MCF 10A (cell line): Measurements from ENCODE around the gene DACH1. TPM values are rescaled to one million over a fixed set of nuclear protein-coding genes. Genes with fewer than 3 reads are reported as not detected.

Experiments
- BruUV-seq: library from RNA; stranded (reverse); fragments of 400-500 nt; replicated peaks from 2 replicates; lab custom pipeline; 2021; lab: Mats Ljungman, UMichigan
- CTCF ChIA-PET: fragments of 300-600 bp; sonication (Branson Sonifier 250); formaldehyde crosslinking; extraction: SDS; loops from one replicate; lab custom pipeline; 2021; ENCODE audit warnings: antibody characterized with exemption, inconsistent platforms; lab: Yijun Ruan, JAX
- POLR2A ChIA-PET: fragments of 300-600, 350-650 bp; sonication (Branson Sonifier 250); formaldehyde crosslinking; extraction: SDS; loops from one replicate; lab custom pipeline; 2020; ENCODE audit warnings: antibody characterized with exemption, inconsistent platforms; lab: Yijun Ruan, JAX
- DNase-seq: peaks from one replicate; pipeline ENCODE4 v3.0.0-alpha.2; 2018; ENCODE audit not compliant: unreplicated experiment
- H3K27ac Mint-ChIP-seq: one replicate; pipeline ENCODE4 v1.8.0; 2022; ENCODE audit warnings: mild to moderate bottlenecking, low read depth, mixed read lengths; ENCODE audit not compliant: unreplicated experiment
- H3K27me3 Mint-ChIP-seq: one replicate; pipeline ENCODE4 v1.8.0; 2022; ENCODE audit warnings: mixed read lengths; ENCODE audit not compliant: insufficient read depth, unreplicated experiment
- H3K36me3 Mint-ChIP-seq: one replicate; pipeline ENCODE4 v1.8.0; 2022; ENCODE audit warnings: mild to moderate bottlenecking, moderate library complexity, mixed read lengths; ENCODE audit not compliant: insufficient read depth, unreplicated experiment
- H3K4me1 Mint-ChIP-seq: one replicate; pipeline ENCODE4 v1.8.0; 2022; ENCODE audit warnings: mixed read lengths; ENCODE audit not compliant: insufficient read depth, unreplicated experiment
- H3K4me3 Mint-ChIP-seq: one replicate; pipeline ENCODE4 v1.8.0; 2022; ENCODE audit warnings: mild to moderate bottlenecking, moderate library complexity, mixed read lengths; ENCODE audit not compliant: unreplicated experiment
- H3K9me3 Mint-ChIP-seq: one replicate; pipeline ENCODE4 v1.8.0; 2022; ENCODE audit warnings: mixed read lengths; ENCODE audit not compliant: unreplicated experiment
- intact Hi-C: fragments of 100-400 bp; cut with micrococcal nuclease; formaldehyde crosslinking; loops from 2 replicates; pipeline ENCODE4 v1.14.1; 2022
- total RNA-seq: library from RNA; stranded (reverse); gene quantifications from 2 replicates; pipeline ENCODE4 v1.2.3, GENCODE V29; 2022
- TF ChIP-seq, protein P1 (sequence below): fragments of 200-600 bp; IDR thresholded peaks from one replicate; pipeline ENCODE4 v1.8.0; 2022; ENCODE audit warnings: antibody characterized with exemption, mild to moderate bottlenecking; ENCODE audit not compliant: unreplicated experiment

Gene DACH1
- total RNA-seq, 1 experiment from 2014 or later: not detected

DNA sequence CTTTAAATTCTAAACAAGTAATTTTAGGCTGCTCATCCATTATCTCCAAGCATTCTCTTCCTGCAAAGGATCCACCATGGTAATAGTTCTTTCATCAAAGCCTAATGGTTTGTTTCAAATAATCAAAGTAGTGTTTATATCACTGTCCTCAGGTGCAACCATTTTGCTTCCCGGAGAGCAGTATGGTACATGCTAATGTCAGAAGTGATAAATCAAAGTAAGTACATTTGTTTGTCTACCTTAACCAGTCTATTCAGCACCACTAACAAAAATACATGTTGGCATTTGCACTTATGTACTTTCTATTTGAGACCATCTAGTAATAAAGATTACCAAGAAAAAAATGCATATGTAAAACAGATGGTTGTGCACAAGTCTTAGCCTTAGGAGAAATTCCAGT, 37.5 kb downstream of the DACH1 start:
- Mint-ChIP-seq H3K9me3 (no peaks in the 10 kb centered on the region), H3K27ac (no peak overlapping the region), H3K4me1 (no peaks in the 10 kb centered on the region), H3K36me3 (no peaks in the 10 kb centered on the region), H3K4me3 (no peak overlapping the region), H3K27me3 (peaks cover 80% of the 10 kb centered on the region)
- ChIA-PET CTCF (no interaction called here), POLR2A (no interaction called here)
- intact Hi-C loops: no loop called here
- no TSS peak for BruUV-seq
- TF ChIP-seq, protein P1, sequence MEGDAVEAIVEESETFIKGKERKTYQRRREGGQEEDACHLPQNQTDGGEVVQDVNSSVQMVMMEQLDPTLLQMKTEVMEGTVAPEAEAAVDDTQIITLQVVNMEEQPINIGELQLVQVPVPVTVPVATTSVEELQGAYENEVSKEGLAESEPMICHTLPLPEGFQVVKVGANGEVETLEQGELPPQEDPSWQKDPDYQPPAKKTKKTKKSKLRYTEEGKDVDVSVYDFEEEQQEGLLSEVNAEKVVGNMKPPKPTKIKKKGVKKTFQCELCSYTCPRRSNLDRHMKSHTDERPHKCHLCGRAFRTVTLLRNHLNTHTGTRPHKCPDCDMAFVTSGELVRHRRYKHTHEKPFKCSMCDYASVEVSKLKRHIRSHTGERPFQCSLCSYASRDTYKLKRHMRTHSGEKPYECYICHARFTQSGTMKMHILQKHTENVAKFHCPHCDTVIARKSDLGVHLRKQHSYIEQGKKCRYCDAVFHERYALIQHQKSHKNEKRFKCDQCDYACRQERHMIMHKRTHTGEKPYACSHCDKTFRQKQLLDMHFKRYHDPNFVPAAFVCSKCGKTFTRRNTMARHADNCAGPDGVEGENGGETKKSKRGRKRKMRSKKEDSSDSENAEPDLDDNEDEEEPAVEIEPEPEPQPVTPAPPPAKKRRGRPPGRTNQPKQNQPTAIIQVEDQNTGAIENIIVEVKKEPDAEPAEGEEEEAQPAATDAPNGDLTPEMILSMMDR: no peak
- no peak for DNase-seq

- H3K36me3 Mint-ChIP-seq: no peaks in the 10 kb centered on the region
- BruUV-seq: no TSS peak
- peaks cover 79% of the 10 kb centered on the region for H3K27me3 Mint-ChIP-seq
- TF ChIP-seq, protein P1: no peak
- H3K27ac Mint-ChIP-seq: no peak overlapping the region
- H3K4me3 Mint-ChIP-seq: no peak overlapping the region
- ChIA-PET POLR2A (no interaction called here), CTCF (no interaction called here)
- intact Hi-C loops: no loop called here
- DNase-seq: no peak
- no peaks in the 10 kb centered on the region for H3K9me3 Mint-ChIP-seq
- no peaks in the 10 kb centered on the region for H3K4me1 Mint-ChIP-seq
Observed at GRCh38 chr13:71828564-71828963, 38.4 kb downstream of the DACH1 start.

- no peak for DNase-seq
- Mint-ChIP-seq H3K27ac (no peak overlapping the region), H3K36me3 (no peaks in the 10 kb centered on the region), H3K4me3 (no peak overlapping the region), H3K4me1 (no peaks in the 10 kb centered on the region), H3K9me3 (no peaks in the 10 kb centered on the region), H3K27me3 (peaks cover 75% of the 10 kb centered on the region)
- POLR2A ChIA-PET: no interaction called here
- CTCF ChIA-PET: no interaction called here
- intact Hi-C loops: no loop called here
- no TSS peak for BruUV-seq
- TF ChIP-seq, protein P1: no peak
Observed at GRCh38 chr13:71828117-71828516, 38.9 kb downstream of the DACH1 start.

DNA sequence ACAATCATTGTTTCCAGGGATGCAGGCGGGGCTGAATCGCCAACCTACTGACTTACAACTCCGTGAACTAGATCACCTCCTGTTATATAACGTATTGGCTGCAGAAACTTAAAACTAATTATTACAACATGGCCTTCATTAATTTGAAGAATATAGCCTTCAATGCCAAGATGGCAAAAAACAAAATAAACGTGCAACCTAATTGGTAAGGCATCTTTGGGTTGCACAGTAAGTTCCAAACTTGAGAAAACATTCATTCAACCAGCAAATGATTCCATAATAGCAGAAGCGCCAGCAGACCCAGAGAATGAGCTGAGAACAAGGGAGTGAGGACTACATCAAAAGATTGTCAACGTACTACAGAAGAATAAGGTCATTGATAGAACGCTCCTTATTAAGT, 39.8 kb downstream of the DACH1 start:
- no TSS peak for BruUV-seq
- Mint-ChIP-seq H3K27me3 (peaks cover 75% of the 10 kb centered on the region), H3K4me3 (no peak overlapping the region), H3K9me3 (no peaks in the 10 kb centered on the region), H3K27ac (no peak overlapping the region), H3K36me3 (no peaks in the 10 kb centered on the region), H3K4me1 (no peaks in the 10 kb centered on the region)
- TF ChIP-seq, protein P1: no peak
- CTCF ChIA-PET: interaction anchor here (0.7 kb wide), 1 partner anchor 14 kb away, joined by 3 read pairs; no protein-coding TSS in a partner anchor
- DNase-seq: no peak
- POLR2A ChIA-PET: no interaction called here
- intact Hi-C loops: no loop called here
